ENCODE data around the gene DENND6B.
A peak's percentile ranks its signal among the peaks of the same experiment; 100 is the strongest.

Gene DENND6B

GRCh38 chr22:50318356-50318697 is 8.5 kb downstream of the DENND6B start:
- H3K4me3 ChIP-seq: no peak overlapping the region
- no peak for TF ChIP-seq CTCF (IDR thresholded peaks at IDR 0.05)
- no peak for DNase-seq (ENCODE audit: low spot score)
- no peak overlapping the region for H3K27ac ChIP-seq

- Histone ChIP-seq H3K27ac (no peak overlapping the region), H3K4me3 (no peak overlapping the region)
- TF ChIP-seq CTCF (IDR thresholded peaks at IDR 0.05): no peak
- no peak for DNase-seq (ENCODE audit: low spot score)
Measured at GRCh38 chr22:50317674-50318073, 9.1 kb downstream of the DENND6B start.

GRCh38 chr22:50317178-50317577 is 9.6 kb downstream of the DENND6B start:
- TF ChIP-seq CTCF (IDR thresholded peaks at IDR 0.05): no peak
- Histone ChIP-seq H3K4me3 (no peak overlapping the region), H3K27ac (no peak overlapping the region)
- no peak for DNase-seq (ENCODE audit: low spot score)

- Histone ChIP-seq H3K27ac (no peak overlapping the region), H3K4me3 (no peak overlapping the region)
- no peak for TF ChIP-seq CTCF (IDR thresholded peaks at IDR 0.05)
- DNase-seq (ENCODE audit: low spot score): no peak
Measured at GRCh38 chr22:50316114-50317065, 10.4 kb downstream of the DENND6B start.

DNA sequence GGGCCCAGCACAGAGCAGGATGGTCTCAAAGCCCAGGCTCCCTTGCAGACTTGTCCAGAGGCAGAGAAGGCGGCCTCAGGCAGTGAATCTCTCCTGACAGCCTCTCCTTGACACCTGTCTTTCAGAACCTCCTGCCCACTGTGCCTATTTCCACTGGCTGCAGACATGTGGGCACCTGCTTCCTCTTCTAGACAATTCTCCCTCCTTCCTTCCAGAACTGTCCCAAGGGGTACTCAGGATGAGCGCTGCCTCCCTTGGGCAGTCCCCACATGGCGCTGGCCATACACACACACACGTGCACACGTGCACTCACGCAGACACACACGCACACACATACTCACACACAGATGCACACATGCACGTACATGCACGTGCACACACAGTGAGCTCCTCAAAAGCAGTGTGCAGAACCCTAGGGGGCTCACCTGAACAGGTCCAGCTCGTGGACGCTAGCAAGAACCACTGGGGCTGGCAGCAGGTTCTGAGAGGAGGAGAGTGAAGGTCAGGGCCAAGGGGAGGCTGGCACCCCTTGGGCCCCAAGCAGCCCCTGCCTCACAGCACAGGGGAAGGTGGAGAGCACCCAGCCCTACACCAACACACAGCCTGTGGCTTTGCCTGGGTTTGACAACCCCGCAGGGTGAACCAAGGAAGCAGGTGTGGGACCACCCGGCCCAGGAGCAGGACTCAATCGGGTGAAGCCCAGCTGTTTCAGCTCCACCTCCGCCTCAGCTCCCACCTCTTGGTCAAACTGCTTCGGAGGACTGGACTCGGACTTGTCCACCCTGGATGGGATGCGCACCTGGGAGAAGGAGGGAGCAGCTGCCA is 11.3 kb downstream of the DENND6B start:
- Histone ChIP-seq H3K4me3 (no peak overlapping the region), H3K27ac (no peak overlapping the region)
- DNase-seq (ENCODE audit: low spot score): no peak
- TF ChIP-seq CTCF (IDR thresholded peaks at IDR 0.05): no peak

- no peak overlapping the region for H3K27ac ChIP-seq
- DNase-seq (ENCODE audit: low spot score): no peak
- H3K4me3 ChIP-seq: peak overlapping the region; percentile 40
- TF ChIP-seq CTCF (IDR thresholded peaks at IDR 0.05): no peak
Measured at GRCh38 chr22:50314455-50315288, 12.1 kb downstream of the DENND6B start.
